Thoracic aorta (tissue), 2 donors: ENCODE measurements around the gene CAP2. TPM values are rescaled to one million over a fixed set of nuclear protein-coding genes. Genes with fewer than 3 reads are reported as not detected.

Experiments used
- ATAC-seq: fragments of 150-250 bp; one replicate; pipeline ENCODE4 v1.8.0; 2017; ENCODE audit warnings: low read depth; ENCODE audit not compliant: insufficient number of reproducible peaks, low FRiP score
- DNase-seq: peaks from one replicate; pipeline ENCODE4 v3.0.0-alpha.2; 2020; ENCODE audit warnings: low spot score
- H3K27ac ChIP-seq, 2 donors: fragments of 200-600 bp; sonication (generic); 1 replicate in 1 of 2; 2 replicates in 1 of 2; pipeline ENCODE4 v1.5.1; 2016; ENCODE audit warnings: mild to moderate bottlenecking in 2 of 2, moderate library complexity in 2 of 2
- H3K27me3 ChIP-seq: fragments of 200-600 bp; sonication (generic); replicated peaks from 2 replicates; pipeline ENCODE4 v1.6.0; 2016; ENCODE audit warnings: mild to moderate bottlenecking; ENCODE audit not compliant: insufficient read depth
- H3K36me3 ChIP-seq: fragments of 200-600 bp; sonication (generic); one replicate; pipeline ENCODE4 v1.5.1; 2016
- H3K4me1 ChIP-seq, 2 donors: fragments of 200-600 bp; sonication (generic); 1 replicate in 1 of 2; 2 replicates in 1 of 2; pipeline versions ENCODE4 v1.5.1 to v1.6.0; 2016; ENCODE audit warnings: low read depth in 2 of 2, mild to moderate bottlenecking in 1 of 2; ENCODE audit not compliant: control insufficient read depth in 1 of 2
- H3K4me3 ChIP-seq: fragments of 200-600 bp; sonication (generic); 2 replicates; pipeline ENCODE4 v1.5.1; 2016; ENCODE audit warnings: mild to moderate bottlenecking
- H3K9me3 ChIP-seq: fragments of 200-600 bp; sonication (generic); 2 replicates; pipeline ENCODE4 v1.5.1; 2016
- CTCF ChIP-seq: fragments of 200-600 bp; sonication (generic); IDR thresholded peaks from one replicate; pipeline ENCODE4 v1.5.1; 2019; ENCODE audit warnings: antibody characterized with exemption
- total RNA-seq, 2 donors: library from RNA; depleted of rRNA; stranded (reverse); fragments of >200 nt; gene quantifications; one replicate each; pipeline versions ENCODE4 v1.1.0 to v1.2.3, GENCODE V29; 2016

The CAP2 gene
- total RNA-seq, 2 donors from 2014 or later, result 20.6 to 20.8 TPM

- H3K4me1 ChIP-seq, result peaks cover 15 to 26% of the 10 kb centered on the region in 2 donors
- H3K4me3 ChIP-seq, result peak overlapping the region; percentile 60
- TF ChIP-seq CTCF, result no peak
- ATAC-seq (peak; percentile 17), DNase-seq (no peak)
- no peaks in the 10 kb centered on the region for H3K9me3 ChIP-seq
- no peaks in the 10 kb centered on the region for H3K36me3 ChIP-seq
- no peaks in the 10 kb centered on the region for H3K27me3 ChIP-seq
- H3K27ac ChIP-seq, result peak overlapping the region; percentile 67 to 69
Measured at GRCh38 chr6:17418281-17419188, 25.1 kb downstream of the CAP2 start.

- peaks cover 15 to 26% of the 10 kb centered on the region in 2 donors for H3K4me1 ChIP-seq
- H3K4me3 ChIP-seq, result peak overlapping the region; percentile 60
- H3K27me3 ChIP-seq, result no peaks in the 10 kb centered on the region
- no peaks in the 10 kb centered on the region for H3K9me3 ChIP-seq
- ATAC-seq (no peak), DNase-seq (no peak)
- no peaks in the 10 kb centered on the region for H3K36me3 ChIP-seq
- H3K27ac ChIP-seq, result peak overlapping the region in 1 of 2 donors; percentile 69
- TF ChIP-seq CTCF, result no peak
Measured at GRCh38 chr6:17419189-17419575, 25.8 kb downstream of the CAP2 start.

- Histone ChIP-seq H3K27ac (no peak overlapping the region), H3K27me3 (no peaks in the 10 kb centered on the region), H3K36me3 (no peaks in the 10 kb centered on the region), H3K4me1 (peaks cover 15 to 26% of the 10 kb centered on the region in 2 donors), H3K4me3 (no peak overlapping the region), H3K9me3 (no peaks in the 10 kb centered on the region)
- TF ChIP-seq CTCF, result no peak
- no peak for ATAC-seq
- no peak for DNase-seq
Measured at GRCh38 chr6:17420368-17420767, 27.0 kb downstream of the CAP2 start.

GRCh38 chr6:17421406-17421805 lies 28.0 kb downstream of the CAP2 start:
- TF ChIP-seq CTCF, result no peak
- DNase-seq (no peak), ATAC-seq (no peak)
- H3K9me3 ChIP-seq, result no peaks in the 10 kb centered on the region
- H3K4me3 ChIP-seq, result no peak overlapping the region
- H3K27me3 ChIP-seq, result no peaks in the 10 kb centered on the region
- H3K27ac ChIP-seq, result no peak overlapping the region
- H3K4me1 ChIP-seq, result peaks cover 15 to 26% of the 10 kb centered on the region in 2 donors
- H3K36me3 ChIP-seq, result no peaks in the 10 kb centered on the region

GRCh38 chr6:17423026-17423425 lies 29.6 kb downstream of the CAP2 start:
- H3K27me3 ChIP-seq, result no peaks in the 10 kb centered on the region
- H3K4me1 ChIP-seq, result peaks cover 9 to 13% of the 10 kb centered on the region in 2 donors
- no peak overlapping the region for H3K4me3 ChIP-seq
- no peak overlapping the region for H3K27ac ChIP-seq
- no peaks in the 10 kb centered on the region for H3K9me3 ChIP-seq
- ATAC-seq (no peak), DNase-seq (no peak)
- no peak for TF ChIP-seq CTCF
- H3K36me3 ChIP-seq, result no peaks in the 10 kb centered on the region
